Activated CD4-positive, alpha-beta T cell treated with anti-CD3 and anti-CD28 coated beads for 36 hours (primary cell): Measurements from ENCODE around the gene RERE. TPM values are rescaled to one million over a fixed set of nuclear protein-coding genes. Genes with fewer than 3 reads are reported as not detected.
"Not testable (repeated sequence)": the region's sequence is repeated elsewhere in the genome, so short reads cannot be mapped to it uniquely, and the experiment has no call there.

Source experiments
- ATAC-seq: fragments of 200-7000 bp; cut with Tn5 transposase; one replicate; pipeline ENCODE4 v1.10.0; 2021; ENCODE audit warnings: mild to moderate bottlenecking, moderate library complexity
- CTCF ChIA-PET: fragments of 350-600 bp; sonication (Branson Sonifier 250); formaldehyde crosslinking; loops from one replicate; lab custom pipeline; 2021; ENCODE audit warnings: antibody characterized with exemption; lab: Charles Lee
- POLR2A ChIA-PET: fragments of 350-600 bp; sonication (Branson Sonifier 250); formaldehyde crosslinking; loops from one replicate; lab custom pipeline; 2021; ENCODE audit warnings: antibody characterized with exemption, inconsistent platforms; lab: Charles Lee
- DNase-seq: peaks from one replicate; pipeline ENCODE4 v3.0.0-alpha.2; 2020
- H3K27ac Mint-ChIP-seq: one replicate; pipeline ENCODE4 v1.8.0; 2021; ENCODE audit warnings: mixed read lengths
- H3K27me3 Mint-ChIP-seq: one replicate; pipeline ENCODE4 v1.8.0; 2021; ENCODE audit warnings: mixed read lengths
- H3K36me3 Mint-ChIP-seq: one replicate; pipeline ENCODE4 v1.8.0; 2021; ENCODE audit warnings: low read depth, mixed read lengths
- H3K4me1 Mint-ChIP-seq: one replicate; pipeline ENCODE4 v1.8.0; 2021; ENCODE audit warnings: mixed read lengths
- H3K4me3 Mint-ChIP-seq: one replicate; pipeline ENCODE4 v1.8.0; 2021; ENCODE audit warnings: mild to moderate bottlenecking, moderate library complexity, mixed read lengths
- H3K9me3 Mint-ChIP-seq: one replicate; pipeline ENCODE4 v1.8.0; 2021; ENCODE audit warnings: low read depth, mixed read lengths
- intact Hi-C, 2 experiments: fragments of 100-400 bp; cut with DNase I in 1 of 2; cut with micrococcal nuclease in 1 of 2; formaldehyde crosslinking; loops; one replicate each; pipeline versions ENCODE4 v1.14.2 to v1.15.1; 2022 to 2024; cut with DNase I, micrococcal nuclease
- total RNA-seq, 2 experiments: library from RNA; stranded (reverse); gene quantifications; one replicate each; pipeline ENCODE4 v1.2.3, GENCODE V29; 2021

RERE gene
- total RNA-seq, 2 experiments from 2014 or later = 57.4 to 71.6 TPM

- POLR2A ChIA-PET = no interaction called here
- CTCF ChIA-PET = no interaction called here
- no peaks in the 10 kb centered on the region for H3K36me3 Mint-ChIP-seq
- H3K4me3 Mint-ChIP-seq = no peak overlapping the region
- H3K27ac Mint-ChIP-seq = no peak overlapping the region
- H3K27me3 Mint-ChIP-seq = no peaks in the 10 kb centered on the region
- DNase-seq = no peak
- no peak for ATAC-seq
- intact Hi-C loops = no loop called here
- H3K9me3 Mint-ChIP-seq = no peaks in the 10 kb centered on the region
- H3K4me1 Mint-ChIP-seq = peaks cover 3% of the 10 kb centered on the region
Observed at GRCh38 chr1:8807004-8807403, 10.4 kb downstream of the RERE start.

DNA sequence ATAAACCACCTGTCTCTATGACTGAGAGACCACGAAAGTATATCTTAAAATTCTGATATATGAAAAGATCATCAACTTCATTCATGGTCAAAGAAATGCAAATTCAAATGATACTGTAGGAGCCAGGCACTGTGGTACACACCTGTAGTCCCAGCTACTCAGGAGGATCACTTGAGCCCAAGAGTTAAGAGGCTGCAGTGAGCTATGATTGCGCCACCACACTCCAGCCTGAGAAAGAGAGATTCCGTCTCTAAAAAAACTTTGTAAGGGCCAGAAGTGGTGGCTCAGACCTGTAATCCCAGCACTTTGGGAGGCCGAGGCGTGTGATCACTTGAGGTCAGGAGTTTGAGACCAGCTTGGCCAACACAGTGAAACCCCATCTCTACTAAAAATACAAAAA is 17.0 kb downstream of the RERE start:
- DNase-seq = no peak
- H3K27ac Mint-ChIP-seq = no peak overlapping the region
- peaks cover 6% of the 10 kb centered on the region for H3K4me1 Mint-ChIP-seq
- POLR2A ChIA-PET = no interaction called here
- ATAC-seq = no peak
- H3K9me3 Mint-ChIP-seq = no peaks in the 10 kb centered on the region
- CTCF ChIA-PET = interaction anchor here (0.6 to 1.0 kb wide), 3 partner anchors 49 to 265 kb away, joined by 3 to 4 read pairs (median 4); no protein-coding TSS in a partner anchor
- no peak overlapping the region for H3K4me3 Mint-ChIP-seq
- H3K36me3 Mint-ChIP-seq = no peaks in the 10 kb centered on the region
- no peaks in the 10 kb centered on the region for H3K27me3 Mint-ChIP-seq
- intact Hi-C loops = no loop called here

- Mint-ChIP-seq H3K36me3 (no peaks in the 10 kb centered on the region), H3K9me3 (no peaks in the 10 kb centered on the region), H3K4me3 (no peak overlapping the region), H3K4me1 (peaks cover 9% of the 10 kb centered on the region), H3K27me3 (no peaks in the 10 kb centered on the region), H3K27ac (no peak overlapping the region)
- intact Hi-C loops = no loop called here
- ATAC-seq = peak; percentile 63
- DNase-seq = peak; percentile 10
- ChIA-PET POLR2A (no interaction called here), CTCF (interaction anchor here (0.7 kb wide), 1 partner anchor 285 kb away, joined by 3 read pairs; no protein-coding TSS in a partner anchor)
Observed at GRCh38 chr1:8797216-8797615, 20.2 kb downstream of the RERE start.

- CTCF ChIA-PET = interaction anchor here (0.7 kb wide), 1 partner anchor 284 kb away, joined by 3 read pairs; no protein-coding TSS in a partner anchor
Observed at GRCh38 chr1:8796812-8797211, 20.6 kb downstream of the RERE start.

GRCh38 chr1:8794605-8795004 is 22.8 kb downstream of the RERE start:
- CTCF ChIA-PET = interaction anchor here (0.6 to 1.5 kb wide), 4 partner anchors 13 to 77 kb away, joined by 3 read pairs; no protein-coding TSS in a partner anchor
- DNase-seq (peak; percentile 9), ATAC-seq (no peak)
- Mint-ChIP-seq H3K27ac (no peak overlapping the region), H3K4me3 (no peak overlapping the region), H3K36me3 (no peaks in the 10 kb centered on the region), H3K4me1 (peaks cover 9% of the 10 kb centered on the region), H3K27me3 (no peaks in the 10 kb centered on the region), H3K9me3 (no peaks in the 10 kb centered on the region)
- intact Hi-C loops = no loop called here
- POLR2A ChIA-PET = no interaction called here

More at GRCh38 chr1:8796812-8797211, 20.6 kb downstream of the RERE start:
- POLR2A ChIA-PET = no interaction called here
- Mint-ChIP-seq H3K9me3 (no peaks in the 10 kb centered on the region), H3K27ac (no peak overlapping the region), H3K4me1 (peaks cover 9% of the 10 kb centered on the region), H3K36me3 (no peaks in the 10 kb centered on the region), H3K27me3 (no peaks in the 10 kb centered on the region), H3K4me3 (no peak overlapping the region)
- intact Hi-C loops = no loop called here
- ATAC-seq (no peak), DNase-seq (no peak)

DNA sequence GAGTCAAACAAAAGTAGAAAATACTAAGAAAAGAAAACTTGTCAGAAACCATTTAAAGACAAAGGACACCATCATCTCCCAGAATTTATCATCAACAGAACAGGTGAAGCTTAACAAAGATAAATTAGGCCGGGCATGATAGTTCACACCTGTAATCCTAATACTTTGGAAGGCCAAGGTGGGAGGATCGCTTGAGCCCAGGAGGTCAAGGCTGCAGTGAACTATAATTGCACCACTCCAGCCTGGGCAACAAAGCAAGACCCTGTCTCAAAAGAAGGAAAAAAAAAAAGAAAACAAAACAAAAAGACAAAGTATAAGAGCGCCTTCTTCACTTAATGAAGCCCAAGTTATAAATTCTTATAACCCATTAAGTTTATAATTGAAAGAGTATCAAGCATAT is 25.6 kb downstream of the RERE start:
- ChIA-PET POLR2A (no interaction called here), CTCF (interaction anchor here (0.6 to 1.3 kb wide), 4 partner anchors 10 to 320 kb away, joined by 3 to 4 read pairs (median 3); no protein-coding TSS in a partner anchor)
- Mint-ChIP-seq H3K36me3 (peaks cover 6% of the 10 kb centered on the region), H3K4me1 (peaks cover 5% of the 10 kb centered on the region), H3K27me3 (no peaks in the 10 kb centered on the region), H3K4me3 (no peak overlapping the region), H3K27ac (no peak overlapping the region), H3K9me3 (no peaks in the 10 kb centered on the region)
- no peak for DNase-seq
- intact Hi-C loops = no loop called here
- no peak for ATAC-seq

DNA sequence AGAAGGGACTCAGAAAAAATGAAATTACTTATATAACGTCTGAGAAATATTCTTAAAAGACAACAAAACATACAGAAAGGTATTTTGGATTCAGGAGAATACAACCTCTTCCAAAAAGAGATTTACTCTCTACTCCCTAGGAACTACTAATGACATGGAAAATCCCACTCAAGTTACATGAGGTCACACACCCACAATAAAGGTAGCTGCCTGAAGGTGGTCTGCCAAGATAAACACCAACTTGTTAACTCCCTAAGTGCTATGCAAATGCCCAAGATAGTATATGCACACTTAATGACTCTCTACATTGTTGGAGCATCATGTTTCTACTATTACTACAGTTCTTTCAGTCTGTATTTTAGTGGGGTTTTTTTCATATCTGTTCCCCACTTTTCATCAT is 26.5 kb downstream of the RERE start:
- Mint-ChIP-seq H3K27ac (no peak overlapping the region), H3K9me3 (no peaks in the 10 kb centered on the region), H3K27me3 (no peaks in the 10 kb centered on the region), H3K4me3 (no peak overlapping the region), H3K36me3 (peaks cover 7% of the 10 kb centered on the region), H3K4me1 (peaks cover 4% of the 10 kb centered on the region)
- ChIA-PET POLR2A (no interaction called here), CTCF (no interaction called here)
- DNase-seq (no peak), ATAC-seq (no peak)
- intact Hi-C loops = no loop called here

- no peaks in the 10 kb centered on the region for H3K27me3 Mint-ChIP-seq
- DNase-seq = no peak
- no peaks in the 10 kb centered on the region for H3K9me3 Mint-ChIP-seq
- CTCF ChIA-PET = interaction anchor here (0.8 to 1.1 kb wide), 2 partner anchors 10 to 208 kb away, joined by 3 read pairs; no protein-coding TSS in a partner anchor
- H3K36me3 Mint-ChIP-seq = peaks cover 7% of the 10 kb centered on the region
- H3K27ac Mint-ChIP-seq = no peak overlapping the region
- POLR2A ChIA-PET = no interaction called here
- ATAC-seq = no peak
- intact Hi-C loops = no loop called here
- H3K4me1 Mint-ChIP-seq = peaks cover 4% of the 10 kb centered on the region
- no peak overlapping the region for H3K4me3 Mint-ChIP-seq
Observed at GRCh38 chr1:8790478-8790877, 27.0 kb downstream of the RERE start.

DNA sequence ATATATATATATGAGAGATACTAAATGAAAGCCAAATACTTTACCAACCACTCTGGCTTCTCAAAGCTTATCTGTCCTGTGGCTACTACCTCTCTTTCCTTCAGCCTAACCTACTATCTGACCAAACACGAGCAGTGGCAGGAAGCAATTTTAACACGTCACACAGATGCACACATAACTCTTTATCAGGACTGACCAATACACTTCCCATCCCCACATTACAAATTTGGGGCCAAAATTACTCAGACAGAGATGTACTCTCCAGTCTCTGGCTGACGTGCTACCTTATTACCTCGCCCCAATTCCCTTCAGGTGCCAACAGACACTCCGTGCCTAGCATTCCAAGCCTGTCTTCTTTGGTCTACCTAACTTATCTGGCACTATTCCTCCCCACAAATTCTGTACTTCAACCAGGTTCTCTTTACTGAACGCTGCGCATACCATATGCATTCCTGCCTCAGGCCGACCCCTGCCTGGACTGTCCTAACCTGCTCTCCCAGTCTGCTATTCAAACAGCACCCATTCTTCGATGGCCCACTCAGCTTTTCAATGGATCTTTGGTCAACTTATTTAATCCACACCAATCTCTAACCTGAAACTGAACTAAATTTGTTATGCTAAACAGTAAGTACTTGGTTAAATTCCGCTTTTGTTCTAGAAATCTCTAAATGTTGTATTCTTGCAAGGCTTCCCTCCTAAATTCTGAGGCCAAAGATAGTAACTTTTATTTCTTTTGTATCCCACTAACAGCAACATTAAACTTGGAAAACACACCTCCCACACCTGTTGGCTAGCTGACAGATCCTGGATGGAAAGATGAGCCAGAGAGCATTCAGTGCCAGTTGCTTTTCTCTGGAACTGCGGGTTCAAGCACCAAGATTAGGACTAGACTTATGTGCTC is 27.9 kb downstream of the RERE start:
- ChIA-PET POLR2A (no interaction called here), CTCF (interaction anchor here (0.8 to 1.1 kb wide), 3 partner anchors 9 to 207 kb away, joined by 3 read pairs; no protein-coding TSS in a partner anchor)
- DNase-seq (no peak), ATAC-seq (no peak)
- H3K27me3 Mint-ChIP-seq = no peaks in the 10 kb centered on the region
- H3K4me1 Mint-ChIP-seq = peaks cover 4% of the 10 kb centered on the region
- H3K9me3 Mint-ChIP-seq = no peaks in the 10 kb centered on the region
- H3K36me3 Mint-ChIP-seq = peaks cover 7% of the 10 kb centered on the region
- no peak overlapping the region for H3K4me3 Mint-ChIP-seq
- no peak overlapping the region for H3K27ac Mint-ChIP-seq
- intact Hi-C loops = no loop called here

GRCh38 chr1:8787218-8787617 is 30.2 kb downstream of the RERE start:
- Mint-ChIP-seq H3K4me1 (peaks cover 1% of the 10 kb centered on the region), H3K27ac (no peak overlapping the region), H3K27me3 (no peaks in the 10 kb centered on the region), H3K9me3 (no peaks in the 10 kb centered on the region), H3K36me3 (peaks cover 7% of the 10 kb centered on the region), H3K4me3 (no peak overlapping the region)
- intact Hi-C loops = no loop called here
- no peak for ATAC-seq
- ChIA-PET POLR2A (no interaction called here), CTCF (interaction anchor here (1.1 kb wide), 1 partner anchor 39 kb away, joined by 3 read pairs; no protein-coding TSS in a partner anchor)
- DNase-seq = no peak

- CTCF ChIA-PET = interaction anchor here (1.1 kb wide), 1 partner anchor 38 kb away, joined by 3 read pairs; no protein-coding TSS in a partner anchor
- not testable (repeated sequence) for DNase-seq
Observed at GRCh38 chr1:8786204-8786603, 31.2 kb downstream of the RERE start.

More at GRCh38 chr1:8786204-8786603, 31.2 kb downstream of the RERE start:
- H3K27ac Mint-ChIP-seq, H3K36me3 Mint-ChIP-seq, H3K27me3 Mint-ChIP-seq, H3K9me3 Mint-ChIP-seq, intact Hi-C loops, H3K4me3 Mint-ChIP-seq, ATAC-seq, H3K4me1 Mint-ChIP-seq: not testable (repeated sequence)
- POLR2A ChIA-PET = interaction anchor here (0.6 kb wide), 1 partner anchor 48 kb away, joined by 4 read pairs; no protein-coding TSS in a partner anchor
